ENCODE results near the gene MRPL48.

MRPL48 gene

GRCh38 chr11:73907191-73907590 lies 119.5 kb downstream of the MRPL48 start:
- DNase-seq, result no peak

- DNase-seq, result no peak
Observed at GRCh38 chr11:73912026-73912425, 124.4 kb downstream of the MRPL48 start.

GRCh38 chr11:73913472-73913871 lies 125.8 kb downstream of the MRPL48 start:
- no peak for DNase-seq

- DNase-seq, result no peak
Observed at GRCh38 chr11:73914284-73914683, 126.6 kb downstream of the MRPL48 start.
